NOMO-1 (cell line): ENCODE results near the gene PRKCE.

Experiments used
- DNase-seq, 2 experiments: peaks; one replicate each; lab custom pipeline; 2025; ENCODE audit not compliant: unreplicated experiment in 2 of 2; lab: John Stamatoyannopoulos, UW

The PRKCE gene

DNA sequence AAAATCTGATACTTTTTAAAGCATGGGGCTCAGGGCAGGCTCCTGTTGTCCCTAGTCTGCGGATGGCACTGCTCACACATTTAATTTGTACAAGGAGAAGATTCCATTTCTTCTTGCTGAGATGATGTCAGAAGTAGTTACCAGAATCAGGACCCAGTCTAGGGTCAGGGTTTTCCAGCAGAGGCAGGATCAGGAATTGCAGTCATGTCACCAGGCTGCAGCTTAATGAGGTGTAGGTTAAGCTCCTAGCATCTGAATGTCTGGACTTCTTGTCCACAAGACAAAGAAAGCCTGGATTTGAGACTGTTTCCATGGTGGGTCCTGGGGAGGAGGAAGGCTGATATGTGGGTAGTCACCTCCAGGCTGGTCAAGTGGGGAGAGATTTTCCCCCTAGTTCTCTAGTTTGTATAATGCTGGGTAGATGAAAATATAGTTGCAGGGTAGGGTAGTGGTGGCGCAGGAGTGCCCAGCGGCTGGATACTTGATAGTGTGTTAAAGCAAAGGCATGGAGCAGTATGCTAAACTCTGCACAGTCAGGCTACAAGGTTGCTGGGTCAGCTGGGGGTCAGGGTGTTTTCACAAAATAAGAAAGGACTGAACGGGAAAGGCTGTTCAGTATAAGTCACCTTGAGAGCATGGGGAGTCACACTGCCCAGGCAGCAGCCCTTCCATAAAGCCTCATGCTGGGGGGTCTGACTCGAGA lies 148.4 kb downstream of the PRKCE start:
- no peak for DNase-seq

DNA sequence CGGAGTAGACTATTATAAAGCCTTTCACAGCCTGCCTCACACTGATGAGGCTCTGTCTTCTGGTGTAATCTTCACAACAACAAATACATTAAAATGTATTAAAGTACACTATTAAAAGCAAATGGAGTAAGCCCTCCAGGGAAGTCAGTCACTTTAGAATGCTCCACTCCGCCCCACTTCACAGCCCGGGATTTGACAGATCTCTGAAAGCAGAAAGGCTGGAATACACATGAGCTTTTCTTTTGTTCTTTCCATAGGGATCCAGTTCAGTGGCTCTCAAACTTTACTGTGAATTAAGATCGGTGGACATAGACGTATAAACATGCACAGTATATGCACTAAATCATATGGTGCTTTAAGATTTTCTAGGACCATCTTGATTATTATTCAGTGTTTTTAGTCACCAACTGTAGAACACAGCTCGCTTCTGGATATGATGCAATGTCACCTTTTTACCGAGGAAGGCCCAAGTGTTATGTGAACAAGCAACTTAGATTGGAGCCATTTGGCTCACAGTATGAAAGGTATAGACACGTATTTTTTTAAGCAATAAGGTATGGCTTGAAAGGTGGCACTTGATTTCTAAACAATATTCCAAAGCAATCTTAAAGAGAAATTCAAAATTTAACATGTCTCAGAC lies 151.1 kb downstream of the PRKCE start:
- DNase-seq: no peak

DNA sequence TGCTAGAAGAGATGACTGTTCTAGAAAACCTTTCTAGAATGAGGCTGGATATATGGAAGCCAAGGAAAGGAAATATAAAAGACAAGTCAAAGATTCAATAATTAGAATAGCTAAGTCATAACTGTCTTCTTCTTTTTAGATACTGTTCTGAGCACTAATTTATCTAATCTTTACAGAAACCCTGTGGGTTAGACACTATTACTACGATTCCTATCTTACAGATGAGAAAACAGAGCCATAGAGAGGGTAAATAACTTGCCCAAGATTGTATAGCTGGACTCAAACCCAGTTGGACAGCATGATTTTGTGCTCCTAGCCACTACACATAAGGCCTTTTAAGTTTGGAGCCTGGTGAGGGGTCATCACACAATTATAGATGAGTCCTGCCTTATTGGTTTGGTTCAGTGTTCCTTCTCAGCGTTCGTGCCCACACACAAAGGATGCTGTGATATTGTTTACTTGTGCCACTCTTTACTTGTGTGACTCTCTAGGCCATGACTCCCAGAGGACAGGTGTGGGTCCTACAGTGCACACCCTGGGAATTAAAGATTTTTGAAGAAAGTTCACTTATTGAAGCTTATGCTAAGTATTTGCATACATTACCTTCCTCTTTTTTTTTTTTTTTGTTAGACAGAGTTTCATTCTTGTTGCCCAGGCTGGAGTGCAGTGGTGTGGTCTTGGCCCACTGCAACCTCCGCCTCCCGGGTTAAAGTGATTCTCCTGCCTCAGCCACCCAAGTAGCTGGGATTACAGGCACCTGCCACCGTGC lies 153.7 kb downstream of the PRKCE start:
- DNase-seq: no peak

DNA sequence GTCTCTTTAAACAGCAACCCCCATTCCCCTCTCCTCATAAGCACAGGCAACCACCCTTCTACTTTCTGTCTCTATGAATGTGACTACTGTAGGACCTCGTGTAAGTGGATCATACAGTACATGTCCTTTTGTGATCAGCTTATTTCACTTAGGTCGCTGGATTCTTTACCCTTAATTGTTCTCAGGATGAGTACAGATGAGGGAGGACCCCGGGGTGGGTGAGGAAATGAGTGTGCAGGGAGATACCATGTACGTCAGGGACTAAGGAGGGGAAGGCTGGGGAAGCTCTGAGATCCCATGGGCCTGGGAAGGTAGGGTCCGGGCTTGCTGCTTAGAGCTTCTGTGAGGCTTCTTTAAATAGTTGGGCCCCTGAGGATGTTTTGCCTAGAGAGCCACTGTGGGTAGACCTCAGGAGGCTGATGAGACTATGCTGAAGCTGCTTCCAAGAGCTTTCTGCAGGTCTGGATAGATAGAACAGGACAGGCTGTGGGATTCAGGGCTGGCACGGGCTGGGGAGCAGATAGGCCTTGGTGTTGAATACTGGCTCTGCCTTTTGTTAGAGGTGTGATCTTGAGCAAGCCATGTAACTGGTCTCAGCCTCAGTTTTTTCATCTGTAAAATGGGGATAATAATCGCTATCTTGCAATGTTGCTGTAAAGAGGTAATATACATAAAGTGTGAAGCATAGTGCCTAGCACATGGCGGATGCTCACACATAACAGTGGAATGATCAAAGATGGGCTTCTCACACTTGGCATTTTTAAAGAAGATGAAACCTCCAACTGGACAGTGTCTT lies 155.3 kb downstream of the PRKCE start:
- DNase-seq: no peak

DNA sequence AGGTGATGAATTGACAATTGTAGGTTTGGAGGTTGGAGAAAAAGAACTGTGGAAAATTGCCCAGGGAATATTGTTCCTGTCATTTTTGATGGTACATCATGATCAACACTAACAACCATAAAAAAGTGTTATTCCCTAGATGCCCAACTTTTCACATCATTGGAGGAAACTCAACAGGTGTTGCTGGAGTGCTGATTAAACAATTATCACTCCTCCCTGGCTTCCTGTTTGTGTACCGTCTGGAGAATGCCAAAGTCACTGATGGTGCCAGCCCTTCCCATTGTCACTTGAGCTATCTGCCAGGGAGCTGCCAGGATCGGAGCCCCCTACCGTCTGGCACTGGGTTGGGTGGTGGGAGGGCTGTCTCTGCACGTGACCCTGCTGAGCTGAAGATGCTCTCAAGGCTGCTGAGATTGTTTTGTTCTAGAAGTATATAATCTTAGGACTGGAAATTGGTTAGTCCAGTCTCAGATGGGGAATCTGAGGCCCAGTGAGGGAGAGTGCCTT lies 156.9 kb downstream of the PRKCE start:
- no peak for DNase-seq

DNA sequence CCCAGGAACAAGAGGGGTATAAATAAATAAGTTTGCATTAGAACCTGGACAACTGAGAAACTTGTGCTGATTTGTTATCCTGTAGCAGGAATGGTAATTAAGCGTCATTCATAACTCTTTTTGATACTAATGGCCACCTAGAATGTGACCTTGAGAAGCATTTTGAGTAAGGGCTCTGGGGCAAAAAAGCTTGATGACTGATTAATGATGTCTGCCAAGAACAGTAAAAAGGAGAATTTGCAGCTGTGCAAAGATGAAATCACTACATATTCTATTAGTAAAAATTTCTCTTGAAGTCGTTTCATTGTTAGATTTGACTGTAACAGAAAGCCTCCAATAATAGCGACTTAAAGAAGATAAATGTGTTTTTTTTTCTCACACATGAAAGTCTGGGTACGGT lies 157.7 kb downstream of the PRKCE start:
- DNase-seq: no peak

DNA sequence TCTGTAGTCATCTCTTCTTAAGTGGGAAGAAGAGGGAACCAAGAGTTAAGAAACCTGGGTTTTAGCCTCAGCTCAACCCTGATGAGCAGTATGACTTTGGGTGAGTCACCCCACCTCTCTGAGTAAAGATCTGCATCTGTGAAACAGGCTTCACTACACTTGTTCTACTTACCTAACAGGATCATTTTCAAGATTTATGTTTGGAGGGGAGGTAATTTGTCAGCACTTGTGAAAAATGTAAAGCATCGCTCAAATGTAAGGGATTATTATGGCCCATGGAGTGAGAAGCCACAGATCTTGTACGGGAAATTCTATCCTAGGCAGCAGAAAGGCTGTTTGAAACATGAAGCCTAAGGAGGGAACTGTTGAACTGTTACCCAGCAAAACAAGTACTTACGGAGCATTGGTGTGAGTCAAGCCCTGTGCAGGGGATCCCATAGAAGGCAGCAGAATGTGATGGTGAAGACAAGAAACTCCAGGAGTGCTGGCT lies 160.6 kb downstream of the PRKCE start:
- no peak for DNase-seq

DNA sequence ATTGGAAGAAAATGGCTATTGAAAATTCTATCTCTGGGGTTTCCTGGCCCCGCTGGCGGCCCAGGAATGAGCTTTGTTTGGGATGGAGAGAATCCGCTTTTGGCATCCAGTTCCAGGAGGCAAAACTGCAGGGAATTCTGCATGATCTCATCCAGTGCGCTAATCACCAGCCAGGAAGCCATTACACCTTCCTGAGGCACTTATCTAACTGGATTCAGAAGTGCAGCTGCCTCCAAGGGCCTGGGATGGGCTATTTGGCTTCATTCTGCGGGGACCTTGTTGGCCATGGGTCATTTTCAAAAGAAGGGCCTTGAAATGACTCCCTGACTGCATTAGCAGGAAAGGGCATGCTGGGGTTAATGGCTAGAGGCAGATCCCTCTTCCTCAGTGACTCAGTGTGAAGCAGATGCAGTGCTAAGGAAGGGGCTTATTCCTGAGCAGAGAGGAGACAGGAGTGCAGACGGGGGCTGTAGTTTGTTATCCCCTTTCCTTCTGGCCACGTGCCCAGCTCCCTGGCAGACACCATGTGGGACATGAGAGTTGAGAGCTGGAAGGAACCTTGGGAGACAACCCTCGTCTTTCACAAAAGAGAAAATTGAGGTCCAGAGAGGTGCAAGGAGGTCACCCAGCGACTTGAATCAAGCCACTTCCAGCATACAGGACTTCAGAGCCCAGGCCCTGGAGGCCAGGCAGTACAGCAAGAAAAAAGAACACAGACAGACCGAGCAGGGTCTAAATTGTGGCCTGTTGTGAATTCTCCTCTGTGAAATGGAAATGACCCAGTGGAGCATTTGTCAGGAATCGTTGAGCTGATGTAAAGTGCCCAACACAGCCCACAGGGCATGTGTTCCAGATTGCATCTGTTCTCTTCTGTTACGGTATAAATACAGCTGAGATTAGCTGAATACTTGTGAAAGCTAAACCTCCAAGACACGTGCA lies 161.8 kb downstream of the PRKCE start:
- no peak for DNase-seq

DNA sequence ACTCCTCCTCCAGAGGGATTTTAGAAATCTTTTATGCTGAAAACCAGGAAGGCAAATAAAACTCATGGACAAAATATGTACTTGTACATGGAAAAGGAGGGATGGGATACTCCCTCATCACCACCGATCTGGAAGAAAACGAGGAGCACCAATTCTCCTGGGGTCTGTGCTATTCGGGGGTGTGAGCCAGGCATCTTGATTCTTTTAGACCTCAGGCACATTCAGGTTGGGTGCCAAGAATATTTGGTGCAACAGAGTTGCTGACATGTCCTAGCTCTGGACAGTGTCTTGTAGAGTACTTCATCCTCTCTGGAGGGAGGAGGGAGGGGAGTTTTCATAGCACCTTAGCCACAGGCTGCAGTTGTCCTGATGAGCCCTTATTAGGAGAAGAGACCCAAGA lies 163.0 kb downstream of the PRKCE start:
- DNase-seq: no peak

DNA sequence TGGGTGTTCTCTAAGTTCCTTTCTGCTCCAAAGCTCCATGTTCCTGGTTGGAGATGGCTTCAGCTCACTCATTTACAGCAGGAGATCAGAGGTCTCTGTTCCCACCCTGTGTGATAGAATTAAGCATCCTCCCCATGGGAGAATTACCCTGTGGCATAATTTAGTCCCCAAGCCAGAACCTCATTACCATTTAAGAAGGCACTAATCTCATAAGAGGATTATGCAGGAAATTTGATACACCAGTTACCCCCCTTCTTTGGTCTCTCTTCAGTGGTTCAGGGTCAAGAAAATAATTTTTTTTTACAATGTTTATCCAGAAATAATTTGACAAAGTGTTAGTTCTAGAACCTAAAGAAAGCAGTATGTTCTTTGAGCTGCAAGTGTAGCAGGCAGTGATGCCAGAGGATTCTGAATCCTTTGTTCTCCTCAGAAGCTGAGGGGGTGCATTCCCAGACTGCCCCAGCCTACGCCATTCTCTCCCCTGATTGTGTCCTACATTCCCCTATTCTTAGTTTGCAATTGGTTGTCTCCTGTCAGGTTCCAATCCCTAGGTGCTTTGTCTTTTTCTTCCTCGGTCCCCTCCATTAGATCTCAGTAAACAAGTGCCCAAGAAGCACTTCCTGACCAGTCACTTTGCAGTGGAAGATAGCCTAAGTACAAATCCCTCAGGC lies 163.6 kb downstream of the PRKCE start:
- no peak for DNase-seq

DNA sequence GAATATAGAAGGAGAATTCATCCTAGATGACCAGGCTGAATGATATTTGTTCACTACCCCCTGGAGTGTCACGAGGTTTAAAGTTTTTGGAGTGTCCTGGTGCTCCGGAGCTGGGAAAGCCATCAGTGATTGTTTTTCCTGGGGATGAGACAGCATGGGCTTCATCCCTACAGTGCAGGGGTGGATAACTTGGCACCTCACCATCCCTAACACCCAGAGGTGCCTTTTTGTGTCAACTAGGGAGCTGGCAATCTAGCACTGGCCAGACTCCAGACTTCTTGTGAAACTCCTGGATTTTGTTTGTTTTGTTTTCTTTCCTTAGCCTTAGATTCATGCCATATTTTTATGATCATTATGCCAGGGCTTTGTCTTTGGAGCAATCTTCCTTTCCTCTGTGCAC lies 164.8 kb downstream of the PRKCE start:
- no peak for DNase-seq

DNA sequence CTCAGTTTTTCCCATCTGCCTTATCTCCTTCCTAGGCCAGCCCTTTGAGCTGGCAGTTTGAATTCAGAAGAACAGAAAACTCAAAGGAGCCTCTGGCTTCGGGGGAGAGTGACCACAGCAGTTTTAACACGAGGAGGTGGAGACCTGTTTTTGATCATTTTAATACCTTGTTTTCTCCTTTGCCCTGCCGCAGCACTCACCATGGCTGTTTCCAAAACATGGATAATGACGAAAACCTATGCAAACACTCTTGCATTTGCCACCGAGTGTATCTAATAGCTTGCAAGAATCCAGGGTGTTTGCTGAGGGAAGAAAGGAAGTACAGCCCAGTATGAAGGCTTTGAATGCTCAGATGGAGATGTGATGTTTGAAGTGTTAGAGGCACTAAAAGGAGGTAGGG lies 167.1 kb downstream of the PRKCE start:
- no peak for DNase-seq

DNA sequence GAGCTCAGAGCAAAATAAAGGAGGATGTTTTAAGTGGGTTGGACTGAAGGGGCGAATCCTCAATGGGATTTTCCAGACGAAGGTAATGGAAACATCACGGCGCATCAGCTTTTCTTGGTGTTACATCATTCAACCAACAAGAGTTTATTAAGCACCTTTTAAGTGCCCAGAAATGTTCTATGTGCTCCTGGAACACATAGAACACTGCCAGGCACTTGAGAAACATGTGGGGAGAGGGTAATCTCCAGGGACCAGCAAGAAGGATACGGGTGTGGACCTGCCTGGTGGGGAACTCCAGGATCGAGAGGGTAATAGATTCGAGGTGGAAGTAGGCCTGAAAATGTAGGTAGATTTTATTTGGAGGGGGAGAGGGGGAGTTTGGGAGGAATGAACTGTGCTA lies 168.6 kb downstream of the PRKCE start:
- no peak for DNase-seq

DNA sequence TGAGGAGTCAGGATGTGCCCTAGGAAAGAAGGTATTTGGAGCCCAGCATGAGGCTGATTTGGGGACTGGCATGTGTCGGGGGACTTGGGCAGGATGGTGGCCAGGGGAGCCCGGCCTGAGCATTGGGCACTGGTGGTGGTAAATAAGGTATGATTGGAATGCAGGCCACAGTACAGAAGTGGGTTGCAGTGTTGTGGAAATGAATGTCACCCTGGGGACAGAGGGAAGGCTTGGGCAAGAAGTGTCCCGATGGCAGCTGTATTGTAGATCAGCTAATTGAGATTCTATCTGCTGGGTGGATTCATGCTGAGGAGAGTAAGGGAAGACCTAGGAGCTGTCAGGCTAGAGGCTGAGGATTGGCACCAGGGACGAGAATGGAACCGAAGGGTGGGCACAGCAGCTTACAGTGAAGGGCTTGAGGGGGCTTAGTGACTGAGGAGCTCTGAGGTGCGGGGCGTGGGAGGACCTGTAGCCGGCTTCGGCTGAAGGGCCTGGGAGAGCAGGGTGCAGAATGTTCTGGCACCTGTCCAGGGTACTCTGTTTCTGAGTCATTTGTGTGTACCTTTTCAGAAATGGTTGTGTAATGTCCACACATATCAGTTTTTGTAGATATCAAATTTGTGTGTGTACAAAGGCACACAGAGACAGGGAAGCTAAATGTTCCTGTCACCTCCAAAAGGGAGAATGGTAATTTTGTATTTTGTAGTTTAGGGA lies 170.2 kb downstream of the PRKCE start:
- no peak for DNase-seq

DNA sequence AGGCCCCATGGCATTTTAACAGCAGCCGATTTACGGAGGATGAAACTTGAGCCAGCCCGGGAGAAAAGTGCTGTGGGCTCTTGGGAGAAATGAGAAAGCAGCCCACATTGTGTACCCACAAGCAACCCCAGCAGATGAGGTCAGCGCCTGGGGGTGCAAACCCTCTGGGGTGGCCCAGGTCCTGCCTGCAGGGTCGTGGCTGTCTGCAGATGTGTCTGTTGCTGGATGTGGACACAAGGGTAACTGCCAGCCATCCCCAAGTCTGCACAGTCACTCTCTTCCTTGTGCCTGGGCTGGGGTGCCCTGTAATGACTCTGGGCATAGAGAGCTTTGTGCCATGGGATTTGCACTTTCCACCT lies 170.8 kb downstream of the PRKCE start:
- no peak for DNase-seq

DNA sequence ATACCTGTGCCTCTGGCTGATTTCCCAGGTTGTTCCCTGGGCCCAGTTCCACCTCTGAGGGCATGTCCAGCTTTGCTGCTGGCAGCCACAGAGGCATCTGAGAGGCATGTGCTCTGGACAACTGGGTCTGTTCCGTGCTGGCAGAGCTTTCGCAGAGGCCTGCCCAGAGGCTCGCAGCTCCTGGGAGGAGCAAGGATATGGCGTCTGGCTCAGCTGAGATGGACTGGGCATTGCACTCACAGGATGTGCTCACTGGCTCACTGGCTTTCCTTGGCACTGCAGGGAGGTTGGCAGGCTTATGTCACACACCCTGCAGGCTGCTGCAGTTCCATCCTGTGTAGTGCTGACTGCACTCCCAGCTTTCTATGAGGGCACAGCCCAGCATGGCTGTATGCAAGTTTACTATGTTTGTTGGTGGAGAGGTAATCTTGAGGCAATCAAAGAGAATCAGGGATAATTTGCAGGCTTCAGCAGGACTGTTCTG lies 172.3 kb downstream of the PRKCE start:
- no peak for DNase-seq

DNA sequence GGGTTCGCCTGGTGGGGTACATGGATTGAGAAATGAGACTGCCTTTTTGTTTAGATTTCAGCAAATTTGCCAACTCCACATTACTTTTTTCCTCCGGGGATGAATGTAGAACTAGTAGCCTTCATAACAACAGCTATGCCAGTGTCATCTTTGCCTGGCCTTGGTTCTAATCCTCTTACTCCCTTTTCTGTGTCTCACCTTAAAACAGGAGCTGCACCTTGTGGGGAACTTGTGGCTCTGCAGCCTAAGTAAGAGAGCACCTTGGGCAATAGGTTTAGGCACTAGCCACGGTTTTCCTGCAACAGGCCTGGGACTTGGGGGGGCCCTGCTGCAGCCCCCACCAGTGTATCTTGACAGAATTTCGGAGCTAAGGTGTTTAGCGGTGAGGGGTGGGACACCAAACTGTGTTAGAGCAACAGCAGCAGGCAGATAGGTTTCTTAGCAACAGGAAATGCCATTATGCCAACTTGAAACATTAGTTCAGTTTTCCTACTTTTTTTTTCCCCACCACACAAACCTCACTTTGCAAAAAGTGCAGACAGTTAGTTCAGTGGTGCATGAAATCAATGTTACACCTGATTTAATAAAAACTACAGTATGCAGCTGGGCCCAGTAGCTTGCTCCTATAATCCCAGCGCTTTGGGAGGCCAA lies 173.7 kb downstream of the PRKCE start:
- DNase-seq: no peak

DNA sequence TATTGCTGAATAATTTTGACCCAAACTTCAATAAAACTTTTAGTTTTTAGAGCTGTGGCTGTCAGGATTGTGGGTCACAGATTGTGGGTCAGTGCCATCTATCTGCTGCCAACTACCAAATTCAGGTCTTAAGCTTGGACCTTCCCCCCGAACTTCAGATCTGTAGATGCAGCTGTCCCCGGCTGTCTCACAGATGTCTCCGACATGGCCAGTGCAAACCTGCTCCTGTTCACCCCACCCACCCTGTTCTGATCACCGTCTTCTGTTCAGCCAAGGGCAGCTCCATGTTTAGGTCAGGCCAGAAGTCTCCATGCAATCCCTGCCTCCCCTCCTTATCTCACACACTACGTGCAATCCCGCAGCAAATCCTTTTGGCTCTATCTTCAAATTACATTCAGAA lies 175.0 kb downstream of the PRKCE start:
- no peak for DNase-seq
